HCT116 (cell line): ENCODE results near the gene FMR1. TPM values are rescaled to one million over a fixed set of nuclear protein-coding genes. Genes with fewer than 3 reads are reported as not detected.

Experiments
- ATAC-seq: fragments of 200-7000 bp; cut with Tn5 transposase; 2 replicates; pipeline ENCODE4 v1.9.1; 2020; ENCODE audit warnings: mild to moderate bottlenecking, moderate library complexity
- Bru-seq: library from RNA; stranded (reverse); fragments of 400-500 nt; gene quantifications from one replicate; lab custom pipeline; 2021; lab: Mats Ljungman, UMichigan
- BruChase-seq, 2 experiments: library from RNA; stranded (reverse); fragments of 400-500 nt; gene quantifications; one replicate each; lab custom pipeline; 2021; lab: Mats Ljungman, UMichigan
- BruUV-seq: library from RNA; stranded (reverse); fragments of 400-500 nt; replicated peaks from 2 replicates; lab custom pipeline; 2021; lab: Mats Ljungman, UMichigan
- CTCF ChIA-PET: fragments of 300-600 bp; sonication (Branson Sonifier 250); formaldehyde crosslinking; loops from one replicate; lab custom pipeline; 2021; ENCODE audit warnings: antibody characterized with exemption; lab: Charles Lee
- POLR2A ChIA-PET: fragments of 300-600, 350-600 bp; sonication (Branson Sonifier 250); formaldehyde crosslinking; loops from one replicate; lab custom pipeline; 2021; ENCODE audit warnings: antibody characterized with exemption; lab: Charles Lee
- RAD21 ChIA-PET, 2 experiments: fragments of 300-600 bp; sonication (Branson Sonifier 250); formaldehyde crosslinking; loops; one replicate each; lab custom pipeline; 2023; ENCODE audit warnings: low total read pairs in 2 of 2; ENCODE audit not compliant: uncharacterized antibody in 2 of 2, unreplicated experiment in 2 of 2, low non-redundant PET in 1 of 2; lab: Charles Lee
- DNase-seq: peaks from one replicate; pipeline ENCODE4 v3.0.0-alpha.2; 2010; ENCODE audit warnings: low read depth, low spot score
- H2AFZ ChIP-seq: fragments of 200-600 bp; shearing (Covaris generic), sonication (generic); 2 replicates; pipeline ENCODE4 v1.6.1; 2017; ENCODE audit warnings: low read depth, mixed run types, mixed read lengths, antibody characterized with exemption, low read length; ENCODE audit not compliant: poor library complexity, severe bottlenecking
- H3K27ac ChIP-seq: 2 replicates; pipeline ENCODE4 v1.5.1; 2012; ENCODE audit warnings: low read depth, low read length
- H3K27me3 ChIP-seq: fragments of 200-600 bp; sonication (generic); 2 replicates; pipeline ENCODE4 v1.6.1; 2016; ENCODE audit warnings: mixed run types, low read length, mixed read lengths; ENCODE audit not compliant: insufficient read depth
- H3K36me3 ChIP-seq, 2 experiments: fragments of 200-500 bp in 1 of 2; fragments of 200-600 bp in 1 of 2; sonication (Bioruptor generic) in 1 of 2; sonication (generic) in 1 of 2; 2 replicates each; pipeline versions ENCODE4 v1.5.1 to v1.6.1; 2014 to 2016; ENCODE audit warnings: low read length in 2 of 2, inconsistent platforms in 1 of 2, mixed read lengths in 1 of 2, mixed run types in 1 of 2; ENCODE audit not compliant: insufficient read depth in 2 of 2, control insufficient read depth in 1 of 2
- H3K4me1 ChIP-seq, 2 experiments: fragments of 200-600 bp in 1 of 2; sonication (generic) in 1 of 2; 2 replicates each; pipeline versions ENCODE4 v1.5.1 to v1.6.1; 2012 to 2017; ENCODE audit warnings: low read length in 2 of 2, inconsistent platforms in 1 of 2, mild to moderate bottlenecking in 1 of 2, mixed read lengths in 1 of 2, mixed run types in 1 of 2, moderate library complexity in 1 of 2; ENCODE audit not compliant: insufficient read depth in 2 of 2, control insufficient read depth in 1 of 2
- H3K4me2 ChIP-seq: fragments of 200-600 bp; sonication (generic); 2 replicates; pipeline ENCODE4 v1.6.1; 2017; ENCODE audit warnings: mixed run types, low read length, mixed read lengths
- H3K4me3 ChIP-seq, 2 experiments: fragments of 200-600 bp in 1 of 2; sonication (generic) in 1 of 2; replicated peaks in 1 of 2; 2 replicates each; pipeline ENCODE4 v1.5.1; 2011 to 2016; ENCODE audit warnings: low read length in 2 of 2, control low read depth in 1 of 2, low read depth in 1 of 2, mild to moderate bottlenecking in 1 of 2, mixed read lengths in 1 of 2, mixed run types in 1 of 2
- H3K79me2 ChIP-seq: fragments of 200-600 bp; sonication (generic); 2 replicates; pipeline ENCODE4 v1.6.1; 2017; ENCODE audit warnings: mild to moderate bottlenecking, mixed run types, low read length, moderate library complexity, mixed read lengths; ENCODE audit not compliant: insufficient read depth
- H3K9ac ChIP-seq: fragments of 200-600 bp; sonication (generic); 2 replicates; pipeline ENCODE4 v1.6.1; 2016; ENCODE audit warnings: low read length, mixed read lengths
- H3K9me2 ChIP-seq: fragments of 200-600 bp; sonication (generic), shearing (Covaris generic); 2 replicates; pipeline ENCODE4 v1.6.1; 2017; ENCODE audit warnings: mixed run types, mild to moderate bottlenecking, moderate library complexity; ENCODE audit not compliant: insufficient read depth
- H3K9me3 ChIP-seq, 2 experiments: fragments of 200-500 bp in 1 of 2; fragments of 200-600 bp in 1 of 2; sonication (Bioruptor generic) in 1 of 2; sonication (generic) in 1 of 2; 2 replicates each; pipeline ENCODE4 v1.6.1; 2014 to 2017; ENCODE audit warnings: low read length in 2 of 2, mixed read lengths in 2 of 2, inconsistent platforms in 1 of 2, low read depth in 1 of 2, mild to moderate bottlenecking in 1 of 2, mixed run types in 1 of 2, moderate library complexity in 1 of 2; ENCODE audit not compliant: control insufficient read depth in 1 of 2, insufficient read depth in 1 of 2
- H4K20me1 ChIP-seq: fragments of 200-600 bp; sonication (generic), shearing (Covaris generic); 2 replicates; pipeline ENCODE4 v1.6.1; 2017; ENCODE audit warnings: mixed run types, mild to moderate bottlenecking, moderate library complexity; ENCODE audit not compliant: insufficient read depth
- MAX ChIP-seq: IDR thresholded peaks from 2 replicates; pipeline ENCODE4 v1.6.1; 2012
- POLR2AphosphoS5 ChIP-seq: IDR thresholded peaks from 2 replicates; pipeline ENCODE4 v1.6.1; 2011; ENCODE audit warnings: mild to moderate bottlenecking, low read depth, low read length, moderate library complexity
- REST ChIP-seq: IDR thresholded peaks from 2 replicates; pipeline ENCODE4 v1.6.1; 2012; ENCODE audit warnings: low read depth
- intact Hi-C: fragments of 100-400 bp; cut with micrococcal nuclease; formaldehyde crosslinking; loops from 2 replicates; pipeline ENCODE4 v1.10.0; 2022
- long read RNA-seq: library from polyadenylated mRNA; unstranded; transcript quantifications from one replicate; pipeline ENCODE4 v2.0.0, GENCODE V29; 2021; ENCODE audit not compliant: unreplicated experiment
- polyA plus RNA-seq: library from polyadenylated mRNA; unstranded; fragments of >200 nt; gene quantifications from 2 replicates; pipeline ENCODE4 v1.2.1, GENCODE V29; 2012; ENCODE audit warnings: missing spikeins
- total RNA-seq: library from RNA; stranded (reverse); gene quantifications from one replicate; pipeline ENCODE4 v1.2.1, GENCODE V29; 2021; ENCODE audit not compliant: unreplicated experiment

Gene FMR1
- total RNA-seq = 31.1 TPM
- 17.6 and 18.7 TPM in 2 replicates for polyA plus RNA-seq
- percentile 79 among the genes with signal in this experiment for Bru-seq, nascent RNA
- percentile 86 among the genes with signal in this experiment for BruChase-seq, experiment 1, labeled RNA remaining after a 6-hour chase
- percentile 75 among the genes with signal in this experiment for BruChase-seq, experiment 2, labeled RNA remaining after a 2-hour chase
- long read RNA-seq, full-length matches to known transcripts = 55 of 97 reads
- long read RNA-seq, partial matches to known transcripts = 8 of 97 reads
- long read RNA-seq, other reads (novel, unspliced or antisense) = 34 of 97 reads

GRCh38 chrX:147911192-147912022 is at the start of gene FMR1:
TSS of gene FMR1 (plus strand) at chrX:147911919. CDS start at chrX:147912180, 261 bp downstream.
- peak; percentile 67 for DNase-seq
- H2AFZ ChIP-seq = no peak within 1 kb of the TSS
- POLR2A ChIA-PET = no interaction called here
- no TSS peak for BruUV-seq
- CTCF ChIA-PET = no interaction called here
- H3K4me1 ChIP-seq = peaks cover 4 to 7% of the 10 kb centered on the region in 2 experiments; a peak in 2 of 4 replicates
- peak within 1 kb of the TSS; percentile 75 for H3K27ac ChIP-seq
- RAD21 ChIA-PET = no interaction called here
- H3K4me3 ChIP-seq = peak within 1 kb of the TSS; percentile 58 to 71
- TF ChIP-seq POLR2AphosphoS5 (0 out of 2 replicates have a peak, but pooled peaks have one; percentile 35), MAX (peak; percentile 34; the same call in 1 of the 2 replicates), REST (no peak)
- peak; percentile 90 for ATAC-seq
- no peaks in the 10 kb centered on the region for H3K36me3 ChIP-seq
- H3K27me3 ChIP-seq = no peaks in the 10 kb centered on the region
- H3K79me2 ChIP-seq = peaks cover 39% of the 10 kb centered on the region
- H4K20me1 ChIP-seq = no peaks in the 10 kb centered on the region
- peak within 1 kb of the TSS; percentile 63 for H3K4me2 ChIP-seq
- no peaks in the 10 kb centered on the region for H3K9me3 ChIP-seq
- intact Hi-C loops = no loop called here
- no peaks in the 10 kb centered on the region for H3K9me2 ChIP-seq
- peak within 1 kb of the TSS; percentile 72 for H3K9ac ChIP-seq
